Measurements from ENCODE around the gene C2orf42. TPM values are rescaled to one million over a fixed set of nuclear protein-coding genes. Genes with fewer than 3 reads are reported as not detected.

The C2orf42 gene
- total and polyA plus RNA-seq, 2 of the 4 experiments (the other 2 are of a cell fraction): 7.5 to 31.5 TPM

- ChIA-PET POLR2A (ENCODE audit: unreplicated experiment) (interaction anchor here (0.8 to 1.3 kb wide), 2 partner anchors 72 to 228 kb away, joined by 3 to 6 read pairs; partner anchors contain the start of gene MXD1), CTCF (interaction anchor here (0.6 to 1.3 kb wide), 7 partner anchors 11 to 418 kb away, joined by 3 to 7 read pairs (median 3); partner anchors contain the start of gene MXD1)
- Histone ChIP-seq H2BK5ac (ENCODE audit: low read depth, low read length, poor library complexity, severe bottlenecking) (peak overlapping the region; percentile 78), H4K91ac (ENCODE audit: insufficient read depth, low read depth, low read length) (peak overlapping the region; percentile 85), H3K9me1 (ENCODE audit: insufficient read depth, low read length) (peaks cover 17% of the 10 kb centered on the region), H4K20me1 (ENCODE audit: insufficient read depth, low read length) (no peaks in the 10 kb centered on the region), H2AK9ac (replicated peaks; ENCODE audit: low read depth, low read length, poor library complexity) (peak overlapping the region; percentile 83), H4K8ac (ENCODE audit: low read depth in 2 of 2, low read length in 2 of 2) (peak overlapping the region; percentile 89 to 97), H4K5ac (ENCODE audit: low read depth, low read length) (peak overlapping the region; percentile 91), H3K36me3 (ENCODE audit: control insufficient read depth, insufficient read depth, low read length) (no peaks in the 10 kb centered on the region), H3K9me3 (ENCODE audit: control insufficient read depth, insufficient read depth, low read length) (no peaks in the 10 kb centered on the region), H3K4me3 (ENCODE audit: insufficient read depth, low read depth, low read length) (peak overlapping the region; percentile 21; the same call in 1 of the 2 replicates), H2BK20ac (ENCODE audit: low read depth, low read length) (peak overlapping the region; percentile 2; the same call in 1 of the 2 replicates), H3K4me2 (ENCODE audit: low read depth, low read length) (peak overlapping the region; percentile 38), H2BK120ac (ENCODE audit: low read depth, low read length) (peak overlapping the region; percentile 13; the same call in 1 of the 2 replicates), H3K18ac (ENCODE audit: low read depth, low read length) (peak overlapping the region; percentile 47), H3K9ac (ENCODE audit: low read depth, low read length) (peak overlapping the region; percentile 65), H2AFZ (replicated peaks; ENCODE audit: low read length, poor library complexity) (peak overlapping the region; percentile 83), H3K23ac (ENCODE audit: low read depth, low read length) (peak overlapping the region; percentile 82), H3K27me3 (ENCODE audit: control insufficient read depth, insufficient read depth, low read length) (no peaks in the 10 kb centered on the region), H3K4ac (ENCODE audit: low read depth, low read length) (peak overlapping the region; percentile 85), H3K79me1 (ENCODE audit: low read depth in 1 of 2, low read length in 2 of 2) (peaks cover 10 to 15% of the 10 kb centered on the region in 2 experiments; a peak in 3 of 4 replicates), H3K56ac (ENCODE audit: extremely low read depth, insufficient read depth, low read length) (peak overlapping the region; percentile 50; the same call in 1 of the 2 replicates), H3K4me1 (ENCODE audit: control insufficient read depth, insufficient read depth, low read length) (peaks cover 12% of the 10 kb centered on the region), H3K14ac (replicated peaks; ENCODE audit: low read depth, low read length) (peak overlapping the region; percentile 87), H2BK15ac (ENCODE audit: low read depth, low read length) (peak overlapping the region; percentile 6; the same call in 1 of the 3 replicates), H2AK5ac (ENCODE audit: low read depth, low read length) (peak overlapping the region; percentile 97), H3K27ac (ENCODE audit: insufficient read depth, low read length) (peak overlapping the region; percentile 77)
- intact Hi-C loops (cut with micrococcal nuclease): loop anchor here (1.0 to 5.0 kb wide), 5 partner anchors 55 to 420 kb away; partner anchors contain the start of gene PCBP1
- dilution Hi-C loops (cut with HindIII; ENCODE audit: low sequenced_read_pairs, unreplicated experiment): no loop called here
- WGBS, 2 experiments (ENCODE audit: extremely low coverage in 2 of 2, insufficient read length in 1 of 2): no CpG with 5 or more reads among the region's 50 CpGs
- DNase-seq (peak; percentile 99), ATAC-seq (ENCODE audit: low read depth) (peak; percentile 88)
- TSS peak; percentile 99 for BruUV-seq (replicated peaks)
- in situ Hi-C loops (cut with MboI; ENCODE audit: low sequenced_read_pairs): loop anchor here (5.0 kb wide), 1 partner anchor 225 kb away; the partner anchor contains the start of gene MXD1
- TF ChIP-seq MAZ (IDR thresholded peaks at IDR 0.05; ENCODE audit: borderline replicate concordance, low read depth, low read length) (peak; percentile 95; the same call in 1 of the 2 replicates), SMC3 (IDR thresholded peaks at IDR 0.05; ENCODE audit: low read depth, low read length) (peak; percentile 98), BHLHE40 (IDR thresholded peaks at IDR 0.05; ENCODE audit: low read depth, low read length) (peak; percentile 100), FOS (IDR thresholded peaks at IDR 0.05; ENCODE audit: low read depth, low read length) (peak; percentile 86), USF2 (IDR thresholded peaks at IDR 0.05; ENCODE audit: low read depth, low read length) (peak; percentile 91), ELK1 (IDR thresholded peaks at IDR 0.05; ENCODE audit: borderline replicate concordance, low read depth, low read length) (no peak), MAFK (IDR thresholded peaks at IDR 0.05; ENCODE audit: low read depth, low read length) (no peak), MXI1 (IDR thresholded peaks at IDR 0.05; ENCODE audit: borderline replicate concordance, low read depth, low read length) (peak; percentile 87), RAD21 (IDR thresholded peaks at IDR 0.05; ENCODE audit: low read length) (peak; percentile 99), RCOR1 (IDR thresholded peaks at IDR 0.05; ENCODE audit: insufficient replicate concordance, low read length) (no peak), NFE2L2 (IDR thresholded peaks at IDR 0.05; ENCODE audit: low read depth, low read length) (peak; percentile 42; the same call in 1 of the 2 replicates), CEBPB (IDR thresholded peaks at IDR 0.05; ENCODE audit: low read depth, low read length) (peak; percentile 68)
These were observed 48.1 kb downstream of the C2orf42 start for GRCh38 chr2:70142590-70143313.
